Measurements from ENCODE around the gene ARID3A.
"Not testable (repeated sequence)": the region's sequence is repeated elsewhere in the genome, so short reads cannot be mapped to it uniquely, and the experiment has no call there.

DNA sequence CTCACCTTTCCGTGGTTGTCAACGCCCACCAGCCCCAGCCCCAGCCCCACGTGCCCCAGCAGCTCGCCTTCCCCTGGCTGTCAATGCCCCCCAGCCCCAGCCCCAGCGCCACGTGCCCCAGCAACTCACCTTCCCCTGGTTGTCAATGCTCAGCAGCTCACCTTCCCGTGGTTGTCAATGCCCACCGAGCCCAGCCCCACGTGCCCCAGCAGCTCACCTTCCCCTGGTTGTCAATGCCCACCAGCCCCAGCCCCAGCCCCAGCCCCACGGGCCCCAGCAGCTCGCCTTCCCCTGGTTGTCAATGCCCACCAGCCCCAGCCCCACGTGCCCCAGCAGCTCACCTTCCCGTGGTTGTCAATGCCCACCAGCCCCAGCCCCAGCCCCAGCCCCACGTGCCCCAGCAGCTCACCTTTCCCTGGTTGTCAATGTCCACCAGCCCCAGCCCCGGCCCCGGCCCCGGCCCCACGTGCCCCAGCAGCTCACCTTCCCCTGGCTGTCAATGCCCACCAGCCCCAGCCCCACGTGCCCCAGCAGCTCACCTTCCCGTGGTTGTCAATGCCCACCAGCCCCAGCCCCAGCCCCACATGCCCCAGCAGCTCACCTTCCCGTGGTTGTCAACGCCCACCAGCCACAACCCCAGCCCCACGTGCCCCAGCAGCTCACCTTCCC is 47.7 kb upstream of the ARID3A start:
- TF ChIP-seq ZNF274 (IDR thresholded peaks at IDR 0.05; ENCODE audit: low read depth, low read length); SUZ12 (IDR thresholded peaks at IDR 0.05; ENCODE audit: extremely low read depth, insufficient read depth, insufficient read length); YY1 (IDR thresholded peaks at IDR 0.05; ENCODE audit: insufficient read depth, insufficient read length): not testable (repeated sequence)
